ENCODE measurements around the gene S1PR3.

DNA sequence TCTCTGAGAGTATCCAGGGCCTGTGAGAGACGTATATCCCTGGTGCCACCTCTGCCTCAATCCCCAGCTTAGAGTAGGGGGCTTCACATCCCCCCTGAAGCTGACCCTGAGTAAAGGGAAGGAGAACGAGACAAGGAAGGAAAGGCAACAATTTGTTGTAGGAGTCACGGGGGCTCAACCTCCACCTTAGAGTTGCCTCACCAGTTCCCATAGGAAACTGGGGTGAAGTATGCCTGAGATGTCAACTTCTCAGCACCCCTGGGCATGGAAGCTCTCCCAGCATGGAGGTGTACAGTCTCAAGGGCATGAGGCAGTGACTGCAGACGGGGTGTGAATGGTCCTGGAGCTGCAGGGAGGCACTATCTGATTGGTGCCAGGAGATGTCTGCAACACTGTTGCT lies 53.6 kb downstream of the S1PR3 start:
- TF ChIP-seq, protein P1, sequence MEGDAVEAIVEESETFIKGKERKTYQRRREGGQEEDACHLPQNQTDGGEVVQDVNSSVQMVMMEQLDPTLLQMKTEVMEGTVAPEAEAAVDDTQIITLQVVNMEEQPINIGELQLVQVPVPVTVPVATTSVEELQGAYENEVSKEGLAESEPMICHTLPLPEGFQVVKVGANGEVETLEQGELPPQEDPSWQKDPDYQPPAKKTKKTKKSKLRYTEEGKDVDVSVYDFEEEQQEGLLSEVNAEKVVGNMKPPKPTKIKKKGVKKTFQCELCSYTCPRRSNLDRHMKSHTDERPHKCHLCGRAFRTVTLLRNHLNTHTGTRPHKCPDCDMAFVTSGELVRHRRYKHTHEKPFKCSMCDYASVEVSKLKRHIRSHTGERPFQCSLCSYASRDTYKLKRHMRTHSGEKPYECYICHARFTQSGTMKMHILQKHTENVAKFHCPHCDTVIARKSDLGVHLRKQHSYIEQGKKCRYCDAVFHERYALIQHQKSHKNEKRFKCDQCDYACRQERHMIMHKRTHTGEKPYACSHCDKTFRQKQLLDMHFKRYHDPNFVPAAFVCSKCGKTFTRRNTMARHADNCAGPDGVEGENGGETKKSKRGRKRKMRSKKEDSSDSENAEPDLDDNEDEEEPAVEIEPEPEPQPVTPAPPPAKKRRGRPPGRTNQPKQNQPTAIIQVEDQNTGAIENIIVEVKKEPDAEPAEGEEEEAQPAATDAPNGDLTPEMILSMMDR (IDR thresholded peaks at IDR 0.05; ENCODE audit: low read depth, low read length, poor library complexity, severe bottlenecking) = no peak
- no peak for TF ChIP-seq EZH2phosphoT487 (IDR thresholded peaks at IDR 0.05; ENCODE audit: borderline replicate concordance, low read length)
